ENCODE measurements around the gene NECAB2. TPM values are rescaled to one million over a fixed set of nuclear protein-coding genes. Genes with fewer than 3 reads are reported as not detected.

The NECAB2 gene
- total and polyA plus RNA-seq, 2 experiments from 2014 or later = 1.2 TPM; not detected in 1

- H4K20me1 ChIP-seq (ENCODE audit: insufficient read depth) = no peaks in the 10 kb centered on the region
- H3K9me2 ChIP-seq (ENCODE audit: insufficient read depth) = no peaks in the 10 kb centered on the region
- H3K36me3 ChIP-seq (ENCODE audit: low read depth) = no peaks in the 10 kb centered on the region
- WGBS, 2 experiments (ENCODE audit: low coverage in 1 of 2, low lambda C conversion rate in 2 of 2, missing lambda C conversion rate in 2 of 2) = 95 to 96% methylated on average over 10 of the region's 10 CpGs
- H3K9me3 ChIP-seq (ENCODE audit: low read depth) = no peaks in the 10 kb centered on the region
- TF ChIP-seq EZH2phosphoT487 (IDR thresholded peaks at IDR 0.05; ENCODE audit: insufficient read depth, low read depth) (no peak), EZH2 (IDR thresholded peaks at IDR 0.05; ENCODE audit: insufficient read depth, poor library complexity, severe bottlenecking) (no peak)
- H3K27me3 ChIP-seq (replicated peaks; ENCODE audit: insufficient read depth) = no peaks in the 10 kb centered on the region
- in situ Hi-C loops (cut with MboI) = no loop called here
- H3K4me3 ChIP-seq = no peak overlapping the region
- H2AFZ ChIP-seq = no peak overlapping the region
- H3K27ac ChIP-seq = no peak overlapping the region
- no peak overlapping the region for H3K4me2 ChIP-seq (ENCODE audit: unreplicated experiment)
- H3K9ac ChIP-seq = no peak overlapping the region
- H3K4me1 ChIP-seq (ENCODE audit: insufficient read depth) = peaks cover 5% of the 10 kb centered on the region; the same call in 1 of the 2 replicates
- DNase-seq = no peak
- no peaks in the 10 kb centered on the region for H3K79me2 ChIP-seq (ENCODE audit: insufficient read depth)
- no peaks in the 10 kb centered on the region for H3F3A ChIP-seq (ENCODE audit: insufficient read depth)
Observed at GRCh38 chr16:84026606-84027005, 58.6 kb downstream of the NECAB2 start.

GRCh38 chr16:84027625-84028024, 59.6 kb downstream of the NECAB2 start:
- Histone ChIP-seq H3K4me1 (ENCODE audit: insufficient read depth) (peaks cover 5% of the 10 kb centered on the region; the same call in 1 of the 2 replicates), H4K20me1 (ENCODE audit: insufficient read depth) (no peaks in the 10 kb centered on the region), H3K27me3 (replicated peaks; ENCODE audit: insufficient read depth) (no peaks in the 10 kb centered on the region), H3K4me2 (ENCODE audit: unreplicated experiment) (no peak overlapping the region), H3K9me3 (ENCODE audit: low read depth) (no peaks in the 10 kb centered on the region), H3K4me3 (no peak overlapping the region), H3K27ac (no peak overlapping the region), H3K9ac (no peak overlapping the region), H3F3A (ENCODE audit: insufficient read depth) (no peaks in the 10 kb centered on the region), H3K9me2 (ENCODE audit: insufficient read depth) (no peaks in the 10 kb centered on the region), H2AFZ (no peak overlapping the region), H3K36me3 (ENCODE audit: low read depth) (no peaks in the 10 kb centered on the region), H3K79me2 (ENCODE audit: insufficient read depth) (no peaks in the 10 kb centered on the region)
- no peak for TF ChIP-seq EZH2 (IDR thresholded peaks at IDR 0.05; ENCODE audit: insufficient read depth, poor library complexity, severe bottlenecking)
- TF ChIP-seq EZH2phosphoT487 (IDR thresholded peaks at IDR 0.05; ENCODE audit: insufficient read depth, low read depth) = no peak
- DNase-seq = no peak
- 80 to 82% methylated on average over 15 of the region's 15 CpGs for WGBS, 2 experiments (ENCODE audit: low coverage in 1 of 2, low lambda C conversion rate in 2 of 2, missing lambda C conversion rate in 2 of 2)
- in situ Hi-C loops (cut with MboI) = no loop called here

GRCh38 chr16:84029297-84030047, 61.4 kb downstream of the NECAB2 start:
- H3K79me2 ChIP-seq (ENCODE audit: insufficient read depth) = no peaks in the 10 kb centered on the region
- H2AFZ ChIP-seq = no peak overlapping the region
- H3K4me2 ChIP-seq (ENCODE audit: unreplicated experiment) = no peak overlapping the region
- no peaks in the 10 kb centered on the region for H3K9me3 ChIP-seq (ENCODE audit: low read depth)
- H3K4me3 ChIP-seq = no peak overlapping the region
- no peak for TF ChIP-seq EZH2phosphoT487 (IDR thresholded peaks at IDR 0.05; ENCODE audit: insufficient read depth, low read depth)
- no peak for TF ChIP-seq EZH2 (IDR thresholded peaks at IDR 0.05; ENCODE audit: insufficient read depth, poor library complexity, severe bottlenecking)
- no peaks in the 10 kb centered on the region for H3K9me2 ChIP-seq (ENCODE audit: insufficient read depth)
- no peaks in the 10 kb centered on the region for H3K36me3 ChIP-seq (ENCODE audit: low read depth)
- in situ Hi-C loops (cut with MboI) = no loop called here
- H3K4me1 ChIP-seq (ENCODE audit: insufficient read depth) = peaks cover 5% of the 10 kb centered on the region; the same call in 1 of the 2 replicates
- H3K27ac ChIP-seq = no peak overlapping the region
- no peaks in the 10 kb centered on the region for H3K27me3 ChIP-seq (replicated peaks; ENCODE audit: insufficient read depth)
- no peaks in the 10 kb centered on the region for H3F3A ChIP-seq (ENCODE audit: insufficient read depth)
- WGBS, 2 experiments (ENCODE audit: low coverage in 1 of 2, low lambda C conversion rate in 2 of 2, missing lambda C conversion rate in 2 of 2) = 66 to 67% methylated on average over 14 of the region's 14 CpGs
- no peaks in the 10 kb centered on the region for H4K20me1 ChIP-seq (ENCODE audit: insufficient read depth)
- H3K9ac ChIP-seq = no peak overlapping the region
- no peak for DNase-seq

- no peak overlapping the region for H3K27ac ChIP-seq
- TF ChIP-seq EZH2 (IDR thresholded peaks at IDR 0.05; ENCODE audit: insufficient read depth, poor library complexity, severe bottlenecking) = no peak
- no peak overlapping the region for H3K4me2 ChIP-seq (ENCODE audit: unreplicated experiment)
- no peaks in the 10 kb centered on the region for H3K4me1 ChIP-seq (ENCODE audit: insufficient read depth)
- no peak overlapping the region for H3K4me3 ChIP-seq
- no peaks in the 10 kb centered on the region for H3K9me2 ChIP-seq (ENCODE audit: insufficient read depth)
- H4K20me1 ChIP-seq (ENCODE audit: insufficient read depth) = no peaks in the 10 kb centered on the region
- H3K27me3 ChIP-seq (replicated peaks; ENCODE audit: insufficient read depth) = peaks cover 9% of the 10 kb centered on the region; the same call in 1 of the 2 replicates
- 88% methylated on average over 17 of the region's 17 CpGs for WGBS, 2 experiments (ENCODE audit: low coverage in 1 of 2, low lambda C conversion rate in 2 of 2, missing lambda C conversion rate in 2 of 2)
- no peak overlapping the region for H3K9ac ChIP-seq
- no peaks in the 10 kb centered on the region for H3K79me2 ChIP-seq (ENCODE audit: insufficient read depth)
- no peak for DNase-seq
- H3F3A ChIP-seq (ENCODE audit: insufficient read depth) = no peaks in the 10 kb centered on the region
- no peaks in the 10 kb centered on the region for H3K9me3 ChIP-seq (ENCODE audit: low read depth)
- no peak overlapping the region for H2AFZ ChIP-seq
- no peaks in the 10 kb centered on the region for H3K36me3 ChIP-seq (ENCODE audit: low read depth)
- in situ Hi-C loops (cut with MboI) = no loop called here
Observed at GRCh38 chr16:84031556-84031955, 63.5 kb downstream of the NECAB2 start.

Data from GM23248 (cell line).